ENCODE data around the gene PIK3CB. TPM values are rescaled to one million over a fixed set of nuclear protein-coding genes. Genes with fewer than 3 reads are reported as not detected.
"Not testable (repeated sequence)": the region's sequence is repeated elsewhere in the genome, so short reads cannot be mapped to it uniquely, and the experiment has no call there.

PIK3CB gene
- total RNA-seq, 1 donor from 2014 or later: 21.9 TPM

- ATAC-seq (ENCODE audit: low read depth) (no peak), DNase-seq (no peak)
- Mint-ChIP-seq H3K9me3 (no peaks in the 10 kb centered on the region), H3K4me1 (peaks cover 6% of the 10 kb centered on the region), H3K27ac (no peak overlapping the region), H3K27me3 (no peaks in the 10 kb centered on the region), H3K36me3 (ENCODE audit: low read depth) (no peaks in the 10 kb centered on the region), H3K4me3 (no peak overlapping the region)
- intact Hi-C loops (cut with micrococcal nuclease): no loop called here
- no peak for TF ChIP-seq CTCF (IDR thresholded peaks at IDR 0.05)
- POLR2A ChIA-PET: no interaction called here
- CTCF ChIA-PET: no interaction called here
These were observed 11.6 kb upstream of the PIK3CB start for GRCh38 chr3:138846262-138846791.

- Mint-ChIP-seq H3K4me1 (peaks cover 6% of the 10 kb centered on the region), H3K4me3 (no peak overlapping the region), H3K27ac (no peak overlapping the region), H3K9me3 (no peaks in the 10 kb centered on the region), H3K27me3 (no peaks in the 10 kb centered on the region), H3K36me3 (ENCODE audit: low read depth) (no peaks in the 10 kb centered on the region)
- ATAC-seq (ENCODE audit: low read depth) (no peak), DNase-seq (no peak)
- intact Hi-C loops (cut with micrococcal nuclease): no loop called here
- no peak for TF ChIP-seq CTCF (IDR thresholded peaks at IDR 0.05)
- ChIA-PET POLR2A (no interaction called here), CTCF (no interaction called here)
These were observed 11.0 kb upstream of the PIK3CB start for GRCh38 chr3:138845771-138846173.

- Mint-ChIP-seq H3K9me3 (no peaks in the 10 kb centered on the region), H3K4me3 (no peak overlapping the region), H3K36me3 (ENCODE audit: low read depth) (no peaks in the 10 kb centered on the region), H3K27me3 (no peaks in the 10 kb centered on the region), H3K4me1 (peaks cover 6% of the 10 kb centered on the region), H3K27ac (no peak overlapping the region)
- intact Hi-C loops (cut with micrococcal nuclease): no loop called here
- ATAC-seq (ENCODE audit: low read depth) (no peak), DNase-seq (no peak)
- POLR2A ChIA-PET: no interaction called here
- CTCF ChIA-PET: no interaction called here
- TF ChIP-seq CTCF (IDR thresholded peaks at IDR 0.05): no peak
These were observed 10.5 kb upstream of the PIK3CB start for GRCh38 chr3:138845181-138845601.

- ATAC-seq (ENCODE audit: low read depth) (no peak), DNase-seq (no peak)
- Mint-ChIP-seq H3K9me3 (no peaks in the 10 kb centered on the region), H3K36me3 (ENCODE audit: low read depth) (no peaks in the 10 kb centered on the region), H3K27ac (no peak overlapping the region), H3K4me3 (no peak overlapping the region), H3K4me1 (peaks cover 6% of the 10 kb centered on the region), H3K27me3 (no peaks in the 10 kb centered on the region)
- TF ChIP-seq CTCF (IDR thresholded peaks at IDR 0.05): no peak
- POLR2A ChIA-PET: no interaction called here
- intact Hi-C loops (cut with micrococcal nuclease): no loop called here
- CTCF ChIA-PET: interaction anchor here (1.4 to 1.5 kb wide), 2 partner anchors 68 to 73 kb away, joined by 3 to 9 read pairs; no protein-coding TSS in a partner anchor
These were observed 7.9 kb upstream of the PIK3CB start for GRCh38 chr3:138842483-138843188.

- H3K27ac Mint-ChIP-seq; DNase-seq; H3K9me3 Mint-ChIP-seq; POLR2A ChIA-PET; CTCF ChIA-PET; intact Hi-C loops (cut with micrococcal nuclease); H3K36me3 Mint-ChIP-seq (ENCODE audit: low read depth); H3K27me3 Mint-ChIP-seq; H3K4me3 Mint-ChIP-seq; ATAC-seq (ENCODE audit: low read depth): not testable (repeated sequence)
- peaks cover 20% of the 10 kb centered on the region for H3K4me1 Mint-ChIP-seq
These were observed 3.7 kb upstream of the PIK3CB start for GRCh38 chr3:138838385-138838784.

GRCh38 chr3:138835846-138836245, 1.1 kb upstream of the PIK3CB start:
- H3K27ac Mint-ChIP-seq; DNase-seq; ATAC-seq (ENCODE audit: low read depth); H3K27me3 Mint-ChIP-seq; H3K9me3 Mint-ChIP-seq; POLR2A ChIA-PET; H3K4me3 Mint-ChIP-seq; H3K36me3 Mint-ChIP-seq (ENCODE audit: low read depth): not testable (repeated sequence)
- peaks cover 24% of the 10 kb centered on the region for H3K4me1 Mint-ChIP-seq
- CTCF ChIA-PET: interaction anchor here (1.0 kb wide), 1 partner anchor 79 kb away, joined by 5 read pairs; no protein-coding TSS in a partner anchor
- intact Hi-C loops (cut with micrococcal nuclease): loop anchor here (2.0 kb wide), 2 partner anchors 55 to 553 kb away; partner anchors contain the start of gene COPB2
